OCI-LY1 (cell line): ENCODE results near the gene CNNM4.

ENCODE experiments used
- CTCF ChIP-seq: fragments of 200-600 bp; sonication (generic), shearing (Covaris generic); IDR thresholded peaks from 2 replicates; pipeline ENCODE4 v1.5.1; 2017; ENCODE audit warnings: mild to moderate bottlenecking, antibody characterized with exemption, low read length, moderate library complexity, mixed read lengths
- EZH2 ChIP-seq: fragments of 200-600 bp; sonication (generic), shearing (Covaris generic); IDR thresholded peaks from 2 replicates; pipeline ENCODE4 v1.8.0; 2017; ENCODE audit warnings: borderline replicate concordance, mixed run types, mild to moderate bottlenecking, antibody characterized with exemption, low read length, moderate library complexity, mixed read lengths

GRCh38 chr2:96775160-96775559 lies 14.5 kb downstream of the CNNM4 start:
- TF ChIP-seq CTCF (no peak), EZH2 (no peak)
